Upper lobe of left lung (tissue), 4 donors: Measurements from ENCODE around the gene MCM9.

ENCODE experiments used
- CTCF ChIP-seq, 6 experiments: fragments of 450-650 bp in 4 of 6; fragments of 200-600 bp in 2 of 6; sonication (generic) in 2 of 6; IDR thresholded peaks; one replicate each; pipeline ENCODE4 v1.5.1; 2016 to 2019; ENCODE audit warnings: antibody characterized with exemption in 6 of 6
- EP300 ChIP-seq, 4 donors: sonication (generic); formaldehyde crosslinking; IDR thresholded peaks; one replicate each; pipeline ENCODE4 v1.5.1; 2017; ENCODE audit warnings: antibody characterized with exemption in 4 of 4, control low read depth in 2 of 4
- POLR2A ChIP-seq, 4 donors: fragments of 450-650 bp; IDR thresholded peaks; one replicate each; pipeline ENCODE4 v1.5.1; 2016 to 2017; ENCODE audit warnings: antibody characterized with exemption in 4 of 4, mild to moderate bottlenecking in 2 of 4
- POLR2AphosphoS5 ChIP-seq, 2 donors: sonication (generic); formaldehyde crosslinking; IDR thresholded peaks; one replicate each; pipeline ENCODE4 v1.5.1; 2017; ENCODE audit warnings: antibody characterized with exemption in 2 of 2

GRCh38 chr6:118965843-118966370, 30.9 kb upstream of the MCM9 start:
- TF ChIP-seq CTCF (IDR thresholded peaks at IDR 0.05) (no peak), POLR2A (IDR thresholded peaks at IDR 0.05) (no peak), POLR2AphosphoS5 (IDR thresholded peaks at IDR 0.05) (no peak), EP300 (IDR thresholded peaks at IDR 0.05) (no peak)
